OCI-LY3 (cell line): Measurements from ENCODE around the gene STK17B.

Experiments
- EZH2phosphoT487 ChIP-seq: fragments of 200-600 bp; shearing (Covaris generic); IDR thresholded peaks from 2 replicates; pipeline ENCODE4 v1.6.1; 2018; ENCODE audit warnings: antibody characterized with exemption, mixed run types, low read depth
- TF ChIP-seq, protein P1 (sequence below): fragments of 200-600, 300-600 bp; sonication (generic); IDR thresholded peaks from 2 replicates; pipeline ENCODE4 v1.5.1; 2014; ENCODE audit warnings: antibody characterized with exemption, low read length, low read depth

DNA sequence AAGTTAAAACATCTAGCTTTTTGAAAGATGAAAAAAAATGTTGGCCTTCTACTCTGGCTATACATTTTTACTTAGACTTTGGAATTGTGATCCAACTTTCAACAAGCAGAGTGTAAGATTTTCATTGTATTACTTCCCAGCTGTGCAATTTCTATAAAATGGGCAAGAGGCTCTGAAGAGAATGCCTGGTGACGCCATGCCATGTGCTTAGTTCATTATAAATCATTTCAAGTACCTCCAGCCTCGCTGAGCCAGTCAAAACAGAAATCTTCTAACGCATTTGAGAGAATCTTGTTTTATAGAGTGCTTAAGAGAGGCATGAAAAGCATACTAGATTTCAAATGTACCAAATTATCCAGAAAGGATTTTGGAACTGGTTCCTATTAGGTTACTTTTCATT, 10.1 kb upstream of the STK17B start:
- TF ChIP-seq, protein P1, sequence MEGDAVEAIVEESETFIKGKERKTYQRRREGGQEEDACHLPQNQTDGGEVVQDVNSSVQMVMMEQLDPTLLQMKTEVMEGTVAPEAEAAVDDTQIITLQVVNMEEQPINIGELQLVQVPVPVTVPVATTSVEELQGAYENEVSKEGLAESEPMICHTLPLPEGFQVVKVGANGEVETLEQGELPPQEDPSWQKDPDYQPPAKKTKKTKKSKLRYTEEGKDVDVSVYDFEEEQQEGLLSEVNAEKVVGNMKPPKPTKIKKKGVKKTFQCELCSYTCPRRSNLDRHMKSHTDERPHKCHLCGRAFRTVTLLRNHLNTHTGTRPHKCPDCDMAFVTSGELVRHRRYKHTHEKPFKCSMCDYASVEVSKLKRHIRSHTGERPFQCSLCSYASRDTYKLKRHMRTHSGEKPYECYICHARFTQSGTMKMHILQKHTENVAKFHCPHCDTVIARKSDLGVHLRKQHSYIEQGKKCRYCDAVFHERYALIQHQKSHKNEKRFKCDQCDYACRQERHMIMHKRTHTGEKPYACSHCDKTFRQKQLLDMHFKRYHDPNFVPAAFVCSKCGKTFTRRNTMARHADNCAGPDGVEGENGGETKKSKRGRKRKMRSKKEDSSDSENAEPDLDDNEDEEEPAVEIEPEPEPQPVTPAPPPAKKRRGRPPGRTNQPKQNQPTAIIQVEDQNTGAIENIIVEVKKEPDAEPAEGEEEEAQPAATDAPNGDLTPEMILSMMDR: no peak
- no peak for TF ChIP-seq EZH2phosphoT487
